Activated naive CD4-positive, alpha-beta T cell (primary cell): ENCODE data around the gene NSD1.
"Not testable (repeated sequence)": the region's sequence is repeated elsewhere in the genome, so short reads cannot be mapped to it uniquely, and the experiment has no call there.

Experiments
- DNase-seq, 4 experiments: peaks; one replicate each; lab custom pipeline; 2025; lab: John Stamatoyannopoulos, UW

NSD1 gene

DNA sequence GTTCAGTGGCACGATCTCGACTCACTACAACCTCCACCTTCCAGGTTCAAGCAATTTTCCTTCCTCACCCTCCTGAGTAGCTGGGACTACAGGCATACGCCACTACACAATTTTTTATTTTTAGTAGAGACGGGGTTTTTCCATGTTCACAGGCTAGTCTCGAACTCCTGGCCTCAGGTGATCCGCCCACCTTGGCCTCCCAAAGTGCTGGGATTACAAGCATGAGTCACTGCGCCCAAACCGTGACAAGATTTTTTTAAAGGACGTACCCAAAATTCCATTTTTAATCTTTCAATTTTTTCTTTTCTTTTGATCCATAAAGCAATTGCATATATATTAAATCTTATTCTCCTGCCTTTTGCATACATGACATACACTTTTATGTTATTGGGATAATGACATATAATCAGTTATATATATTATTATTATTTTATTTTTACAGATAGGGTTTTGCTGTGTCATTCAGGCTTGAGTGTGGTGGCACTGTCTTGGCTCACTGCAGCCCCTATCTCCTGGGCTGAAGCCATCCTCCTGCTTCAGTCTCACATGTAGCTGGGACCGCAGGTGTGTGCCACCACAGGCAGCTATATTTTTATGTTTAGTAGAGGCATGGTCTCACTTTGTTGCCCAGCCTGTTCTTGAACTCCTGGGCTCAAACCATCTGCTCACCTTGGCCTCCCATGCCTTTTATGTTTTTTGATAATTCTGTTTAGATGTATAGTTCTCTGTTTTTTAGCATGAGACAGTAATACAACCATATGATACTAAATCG is 98.1 kb downstream of the NSD1 start:
- no peak for DNase-seq

DNA sequence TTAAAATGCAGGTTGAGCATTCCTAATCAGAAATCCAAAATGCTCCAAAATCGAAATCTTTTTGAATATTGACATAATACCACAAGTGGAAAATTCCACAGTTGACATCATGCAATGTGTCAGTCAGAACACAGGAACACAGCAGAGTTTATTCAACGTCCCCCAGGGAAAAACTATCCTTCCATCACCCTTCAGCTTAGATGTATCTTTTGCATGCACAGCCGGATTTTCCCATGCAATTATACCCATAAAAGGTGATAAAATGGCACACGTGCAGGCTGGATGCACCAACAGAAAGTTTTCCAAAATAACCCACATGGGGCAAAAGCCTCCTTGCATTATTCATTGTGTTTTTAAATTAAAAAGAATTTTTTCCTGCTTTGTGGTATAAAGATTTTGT is 98.8 kb downstream of the NSD1 start:
- DNase-seq: no peak

DNA sequence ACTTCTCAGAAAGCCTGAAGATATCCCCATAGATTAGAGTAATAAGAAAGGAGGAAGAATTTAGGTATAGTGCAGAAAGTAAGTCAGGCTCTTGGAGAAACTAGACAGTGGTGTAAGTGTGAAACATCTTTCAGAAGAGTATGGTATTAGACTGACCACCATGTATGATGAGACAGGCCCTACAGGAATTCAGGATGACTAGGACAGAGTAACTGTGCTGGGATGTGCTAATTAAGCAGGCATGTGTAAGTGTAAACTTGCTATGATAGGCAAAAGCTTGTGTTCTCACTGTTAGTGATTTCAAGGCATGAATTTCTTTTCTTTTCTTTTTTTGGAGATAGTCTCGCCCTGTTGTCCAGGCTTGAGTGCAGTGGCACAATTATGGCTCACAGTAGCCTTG is 99.2 kb downstream of the NSD1 start:
- no peak for DNase-seq

- DNase-seq: no peak
Observed at GRCh38 chr5:177233206-177233605, 99.6 kb downstream of the NSD1 start.

DNA sequence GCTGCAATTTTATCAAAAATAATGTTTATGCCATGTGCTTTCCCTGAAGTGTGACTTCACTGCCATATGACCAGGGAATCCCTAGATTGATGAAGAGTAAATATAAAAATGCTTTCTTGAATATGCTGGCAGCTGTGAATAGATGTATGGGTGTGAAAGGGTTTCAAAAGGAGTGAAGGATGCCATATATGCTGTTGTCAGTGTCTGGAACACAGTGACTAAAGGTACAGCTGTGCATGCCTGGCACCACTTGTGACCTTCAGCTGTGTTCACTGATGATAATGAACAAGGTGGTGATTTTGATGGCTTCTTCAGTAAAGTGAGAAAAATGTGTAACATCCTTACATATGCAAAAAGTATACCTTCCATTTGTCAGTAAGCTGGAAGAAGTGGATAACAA is 100.2 kb downstream of the NSD1 start:
- no peak for DNase-seq

GRCh38 chr5:177234841-177235240 is 101.3 kb downstream of the NSD1 start:
- DNase-seq: no peak

- DNase-seq: no peak
Observed at GRCh38 chr5:177241768-177242167, 108.2 kb downstream of the NSD1 start.

DNA sequence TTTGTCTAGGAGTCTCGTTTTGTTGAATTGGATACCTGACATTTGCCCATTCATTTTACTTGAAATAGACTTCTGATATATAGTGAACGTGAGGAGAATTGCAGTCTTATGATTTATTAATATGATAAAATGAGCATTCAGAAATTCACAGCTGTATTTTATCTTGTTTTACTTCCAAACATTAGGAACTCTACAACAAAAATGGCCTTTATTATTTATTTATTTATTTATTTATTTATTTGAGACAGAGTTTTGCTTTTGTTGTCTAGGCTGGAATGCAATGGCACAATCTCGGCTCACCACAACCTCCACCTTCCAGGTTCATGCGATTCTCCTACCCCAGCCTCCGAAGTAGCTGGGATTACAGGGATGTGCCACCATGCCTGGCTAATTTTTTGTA is 108.7 kb downstream of the NSD1 start:
- DNase-seq: no peak

DNA sequence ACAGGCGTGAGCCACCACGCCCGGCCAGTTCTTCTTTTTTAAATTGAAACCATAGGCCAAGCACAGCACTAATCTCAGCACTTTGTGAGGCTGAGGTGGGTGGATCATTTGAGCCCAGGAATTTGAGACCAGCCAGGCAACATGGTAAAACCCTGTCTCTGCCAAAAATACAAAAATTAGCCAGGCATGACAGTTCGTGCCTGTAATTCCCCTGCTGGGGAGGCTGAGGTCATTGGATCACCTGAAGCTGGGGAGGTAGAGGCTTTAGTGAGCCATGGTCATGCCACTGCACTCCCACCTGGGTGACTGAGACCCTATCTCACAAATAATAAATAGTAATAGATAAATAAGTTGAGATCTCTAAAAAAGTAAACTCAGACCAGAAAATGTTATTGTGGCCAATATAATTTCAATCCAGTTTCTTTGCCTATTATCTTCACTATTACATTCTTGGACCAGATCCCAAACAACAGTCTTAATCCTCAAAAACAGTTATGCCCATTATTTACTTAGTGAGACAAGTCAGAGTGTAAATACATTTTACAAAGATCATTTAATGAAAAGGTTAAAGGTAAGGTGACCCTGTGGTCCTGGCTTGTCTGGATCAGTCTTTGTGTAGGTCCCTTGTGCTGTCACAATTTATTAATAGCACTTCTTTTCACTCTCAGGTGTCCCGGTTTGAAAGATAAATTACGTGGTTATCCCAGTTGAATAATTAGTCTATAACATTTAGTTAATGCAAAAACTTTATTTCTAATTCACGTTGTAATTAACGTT is 116.4 kb downstream of the NSD1 start:
- DNase-seq: no peak

DNA sequence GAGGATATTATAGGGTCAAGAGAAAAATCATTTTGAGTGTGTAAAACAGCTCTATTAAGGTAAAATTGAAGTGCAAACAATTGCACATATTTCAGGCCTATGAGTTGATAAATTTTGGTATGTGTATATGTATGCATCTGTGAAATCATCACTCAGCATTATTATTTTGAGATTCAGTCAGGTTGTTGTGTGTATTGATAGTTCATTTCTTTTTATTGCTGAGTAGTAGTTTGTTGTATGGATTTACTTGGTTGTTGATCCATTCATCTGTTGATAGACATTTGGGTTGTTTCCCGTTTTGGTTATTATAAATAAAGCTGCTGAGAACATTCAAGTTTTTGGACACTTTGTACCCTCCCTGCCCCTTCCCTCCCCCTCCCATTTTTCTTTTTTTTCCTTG is 119.7 kb downstream of the NSD1 start:
- no peak for DNase-seq

GRCh38 chr5:177256296-177256695 is 122.7 kb downstream of the NSD1 start:
- DNase-seq: no peak

DNA sequence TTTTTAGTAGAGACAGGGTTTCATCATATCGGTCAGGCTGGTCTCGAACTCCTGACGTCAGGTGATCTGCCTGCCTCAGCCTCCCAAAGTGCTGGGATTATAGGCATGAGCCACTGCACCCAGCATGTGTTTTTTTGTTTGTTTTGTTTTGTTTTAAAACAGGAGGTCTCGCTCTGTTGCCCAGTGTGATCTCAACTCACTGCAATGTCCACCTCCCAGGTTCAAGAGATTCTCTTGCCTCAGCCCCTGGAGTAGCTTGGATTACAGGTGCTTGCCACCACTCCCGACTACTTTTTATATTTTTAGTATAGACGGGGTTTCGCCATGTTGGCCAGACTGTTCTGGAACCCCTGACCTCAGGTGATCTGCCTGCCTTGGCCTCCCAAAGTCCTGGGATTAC is 125.1 kb downstream of the NSD1 start:
- not testable (repeated sequence) for DNase-seq

DNA sequence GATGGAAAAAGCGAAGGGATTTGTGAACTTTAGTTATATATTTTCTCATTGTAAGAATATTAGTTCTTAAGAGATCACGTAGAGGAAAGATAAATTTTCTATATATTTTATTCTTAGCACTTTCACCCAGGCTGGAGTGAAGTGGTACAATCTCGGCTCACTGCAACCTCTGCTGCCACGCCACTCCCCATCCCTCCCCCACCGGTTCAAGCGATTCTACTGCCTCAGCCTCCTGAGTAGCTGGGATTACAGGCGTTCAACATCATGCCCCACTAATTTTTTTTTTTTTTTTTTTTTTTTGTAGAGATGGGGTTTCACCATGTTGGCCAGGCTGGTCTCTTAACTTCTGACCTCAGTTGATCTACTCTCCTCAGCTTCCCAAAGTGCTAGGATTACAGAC is 127.4 kb downstream of the NSD1 start:
- no peak for DNase-seq

DNA sequence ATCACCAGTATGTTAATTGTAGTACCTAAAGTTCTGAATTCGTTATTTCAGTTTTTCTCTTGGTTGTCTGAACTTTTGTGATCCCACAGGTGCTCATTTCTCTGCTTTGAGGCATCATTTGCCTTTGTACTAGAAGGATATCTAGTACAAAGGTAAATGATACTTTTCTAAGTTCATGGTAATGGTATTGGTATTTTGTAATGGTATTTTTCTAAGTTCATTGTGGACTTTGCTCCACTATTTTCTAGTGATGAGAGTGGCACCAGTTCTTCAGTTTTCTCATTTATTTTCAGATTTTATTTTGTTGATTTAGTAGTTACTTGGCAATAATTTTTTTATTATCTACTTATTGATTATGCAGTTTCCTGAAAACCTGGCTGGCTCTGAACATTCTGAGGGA is 127.9 kb downstream of the NSD1 start:
- no peak for DNase-seq

- DNase-seq: no peak
Observed at GRCh38 chr5:177264178-177264577, 130.6 kb downstream of the NSD1 start.

GRCh38 chr5:177265395-177265794 is 131.8 kb downstream of the NSD1 start:
- DNase-seq: no peak

DNA sequence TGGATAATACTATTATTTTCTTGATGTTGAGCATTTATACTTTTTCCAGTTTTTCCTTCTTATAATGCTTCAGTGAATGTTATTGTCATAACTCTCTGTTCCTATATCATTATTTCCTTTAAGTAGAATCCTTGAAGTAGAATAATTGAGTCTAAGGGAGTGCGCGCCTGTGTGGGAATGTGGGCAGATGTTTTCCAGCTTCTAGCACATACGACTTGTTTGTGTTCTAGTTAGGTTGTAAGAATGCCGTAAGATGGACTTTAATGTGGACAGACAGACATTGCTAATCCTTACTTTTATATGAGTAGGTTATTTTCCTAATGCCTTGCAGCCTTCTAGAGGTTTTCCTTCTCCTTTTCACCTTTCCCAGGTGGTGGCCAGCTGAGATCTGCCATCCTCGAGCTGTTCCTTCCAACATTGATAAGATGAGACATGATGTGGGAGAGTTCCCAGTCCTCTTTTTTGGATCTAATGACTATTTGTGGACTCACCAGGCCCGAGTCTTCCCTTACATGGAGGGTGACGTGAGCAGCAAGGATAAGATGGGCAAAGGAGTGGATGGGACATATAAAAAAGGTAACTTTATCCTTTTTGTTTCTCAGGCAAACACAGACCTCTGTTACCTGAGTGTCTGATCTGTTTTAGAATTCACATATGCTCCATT is 135.8 kb downstream of the NSD1 start:
- no peak for DNase-seq

- no peak for DNase-seq
Observed at GRCh38 chr5:177269976-177270375, 136.4 kb downstream of the NSD1 start.

DNA sequence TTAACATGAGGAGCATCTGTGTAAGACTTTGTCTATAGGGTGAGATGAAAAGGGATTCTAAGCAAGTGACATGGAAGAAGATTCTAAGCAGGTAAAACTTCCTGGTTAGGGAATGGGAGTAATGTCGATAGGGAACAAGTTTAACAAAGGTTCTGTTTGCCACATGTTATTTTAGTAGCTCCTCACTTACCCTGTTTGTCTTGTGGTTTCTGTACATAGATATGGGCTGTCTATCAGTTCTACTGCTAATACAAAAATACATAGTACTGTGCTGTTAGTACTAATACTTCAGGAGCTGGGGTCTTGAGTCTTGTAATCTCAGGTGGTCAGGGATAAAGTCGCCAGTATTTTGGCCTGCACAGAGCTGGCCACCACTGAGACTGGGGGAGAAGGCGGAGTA is 137.1 kb downstream of the NSD1 start:
- DNase-seq: no peak

GRCh38 chr5:177271113-177271512 is 137.5 kb downstream of the NSD1 start:
- DNase-seq: no peak

DNA sequence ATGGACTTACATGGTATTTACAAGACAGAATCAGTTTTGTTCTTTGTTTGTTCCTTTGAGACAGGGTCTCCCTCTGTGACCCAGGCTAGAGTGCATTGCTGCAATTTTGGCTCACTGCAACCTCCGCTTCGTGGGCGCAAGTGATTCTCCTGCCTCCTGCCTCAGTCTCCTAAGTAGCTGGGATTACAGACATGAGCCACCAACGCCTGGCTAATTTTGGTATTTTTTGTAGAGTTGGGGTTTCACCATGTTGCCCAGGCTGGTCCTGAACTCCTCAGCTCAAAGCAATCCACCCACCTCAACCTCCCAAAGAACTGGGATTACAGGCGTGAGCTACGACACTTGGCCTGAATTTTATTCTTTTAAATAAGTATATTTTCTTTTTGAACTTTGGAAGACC is 142.3 kb downstream of the NSD1 start:
- DNase-seq: no peak

DNA sequence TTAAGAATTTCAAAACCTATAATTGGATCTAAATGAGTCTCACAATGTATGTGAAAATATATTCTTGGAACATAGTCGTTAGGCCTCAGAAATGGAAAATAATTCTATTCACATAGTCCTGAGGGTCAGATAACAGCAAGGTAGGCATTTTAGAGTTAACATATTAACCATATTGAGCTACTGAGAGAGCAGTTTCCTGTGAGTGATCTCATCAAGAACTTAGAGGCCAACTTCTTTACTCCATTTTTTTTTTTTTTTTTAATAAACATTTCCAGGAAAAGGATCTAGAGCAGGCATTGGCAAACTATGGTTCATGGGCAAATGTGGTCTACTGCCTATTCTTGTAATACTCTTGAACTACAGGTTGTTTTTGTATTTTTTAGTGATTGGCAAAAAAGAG is 143.3 kb downstream of the NSD1 start:
- DNase-seq: no peak

- no peak for DNase-seq
Observed at GRCh38 chr5:177288191-177288590, 154.6 kb downstream of the NSD1 start.
